HuH-7.5 (cell line): ENCODE results near the gene LRMDA.
"Not testable (repeated sequence)": the region's sequence is repeated elsewhere in the genome, so short reads cannot be mapped to it uniquely, and the experiment has no call there.

ENCODE experiments used
- DNase-seq: peaks from one replicate; pipeline ENCODE4 v3.0.0; 2011; ENCODE audit warnings: low spot score

The LRMDA gene

GRCh38 chr10:75613685-75614504 lies 182.5 kb downstream of the LRMDA start:
- DNase-seq: no peak

GRCh38 chr10:75616076-75616475 lies 184.7 kb downstream of the LRMDA start:
- no peak for DNase-seq

GRCh38 chr10:75616874-75617478 lies 185.6 kb downstream of the LRMDA start:
- DNase-seq: no peak

- DNase-seq: no peak
These were observed 186.2 kb downstream of the LRMDA start for GRCh38 chr10:75617485-75618155.

GRCh38 chr10:75619635-75620034 lies 188.2 kb downstream of the LRMDA start:
- no peak for DNase-seq

- no peak for DNase-seq
These were observed 188.9 kb downstream of the LRMDA start for GRCh38 chr10:75620356-75620755.

- DNase-seq: not testable (repeated sequence)
These were observed 189.6 kb downstream of the LRMDA start for GRCh38 chr10:75621003-75621402.

- DNase-seq: no peak
These were observed 191.1 kb downstream of the LRMDA start for GRCh38 chr10:75622503-75622902.

GRCh38 chr10:75623310-75624093 lies 192.1 kb downstream of the LRMDA start:
- DNase-seq: no peak

GRCh38 chr10:75624638-75625037 lies 193.2 kb downstream of the LRMDA start:
- DNase-seq: no peak

- no peak for DNase-seq
These were observed 199.3 kb downstream of the LRMDA start for GRCh38 chr10:75630746-75631145.

- no peak for DNase-seq
These were observed 201.5 kb downstream of the LRMDA start for GRCh38 chr10:75632805-75633462.

GRCh38 chr10:75633568-75633967 lies 202.1 kb downstream of the LRMDA start:
- no peak for DNase-seq

- no peak for DNase-seq
These were observed 203.5 kb downstream of the LRMDA start for GRCh38 chr10:75634947-75635346.

- DNase-seq: no peak
These were observed 207.3 kb downstream of the LRMDA start for GRCh38 chr10:75638752-75639151.

- no peak for DNase-seq
These were observed 208.3 kb downstream of the LRMDA start for GRCh38 chr10:75639736-75640135.

- DNase-seq: no peak
These were observed 209.0 kb downstream of the LRMDA start for GRCh38 chr10:75640381-75640780.

GRCh38 chr10:75640803-75641202 lies 209.4 kb downstream of the LRMDA start:
- DNase-seq: no peak

GRCh38 chr10:75643405-75643804 lies 212.0 kb downstream of the LRMDA start:
- no peak for DNase-seq

- DNase-seq: no peak
These were observed 212.7 kb downstream of the LRMDA start for GRCh38 chr10:75643944-75644692.

GRCh38 chr10:75645704-75646103 lies 214.3 kb downstream of the LRMDA start:
- DNase-seq: no peak
